Measurements from ENCODE around the gene ALKBH3. TPM values are rescaled to one million over a fixed set of nuclear protein-coding genes. Genes with fewer than 3 reads are reported as not detected.

The ALKBH3 gene
- total and polyA plus RNA-seq, 8 donors: 25.7 to 113 (median 34.4) TPM

GRCh38 chr11:43834286-43834685, 46.3 kb upstream of the ALKBH3 start:
- peak in 1 of 2 donors; percentile 15 for DNase-seq
- intact Hi-C loops (cut with DNase I; ENCODE audit: low total_unique reads): no loop called here
- WGBS, 5 donors: 35 to 75% (median 40%) methylated on average over 2 of the region's 2 CpGs
- Histone ChIP-seq H3K27ac (peak overlapping the region in 4 of 5 donors; percentile 2 to 70 (median 45)), H3K4me1 (peaks cover 17 to 45% (median 33%) of the 10 kb centered on the region in 4 donors), H3K9me3 (no peaks in the 10 kb centered on the region), H3K36me3 (peaks cover 0 to 17% (median 10%) of the 10 kb centered on the region in 4 donors), H3K4me3 (no peak overlapping the region), H3K27me3 (no peaks in the 10 kb centered on the region)
- TF ChIP-seq CTCF (IDR thresholded peaks at IDR 0.05) (no peak), EP300 (IDR thresholded peaks at IDR 0.05) (no peak)

- intact Hi-C loops (cut with DNase I; ENCODE audit: low total_unique reads): no loop called here
- Histone ChIP-seq H3K4me3 (no peak overlapping the region), H3K27me3 (no peaks in the 10 kb centered on the region), H3K27ac (peak overlapping the region in 3 of 5 donors; percentile 21 to 70 (median 41)), H3K4me1 (peaks cover 17 to 45% (median 33%) of the 10 kb centered on the region in 4 donors), H3K9me3 (no peaks in the 10 kb centered on the region), H3K36me3 (peaks cover 0 to 25% (median 15%) of the 10 kb centered on the region in 4 donors)
- TF ChIP-seq POLR2AphosphoS5 (IDR thresholded peaks at IDR 0.05) (peak in 2 of 3 donors; percentile 41 to 62), EP300 (IDR thresholded peaks at IDR 0.05) (no peak)
- 19 to 33% (median 24%) methylated on average over 7 of the region's 7 CpGs for WGBS, 5 donors
- DNase-seq: peak; percentile 45 to 90
These were observed 45.5 kb upstream of the ALKBH3 start for GRCh38 chr11:43835104-43835503.

- peaks cover 0 to 33% (median 18%) of the 10 kb centered on the region in 4 donors for H3K36me3 ChIP-seq
- 68 to 81% (median 78%) methylated on average over 4 of the region's 4 CpGs for WGBS, 5 donors
- no peak for TF ChIP-seq EP300 (IDR thresholded peaks at IDR 0.05)
- no peak for TF ChIP-seq CTCF (IDR thresholded peaks at IDR 0.05)
- no peak for TF ChIP-seq POLR2AphosphoS5 (IDR thresholded peaks at IDR 0.05)
- TF ChIP-seq POLR2A (IDR thresholded peaks at IDR 0.05): no peak
- no peaks in the 10 kb centered on the region for H3K27me3 ChIP-seq
- peaks cover 17 to 33% (median 28%) of the 10 kb centered on the region in 4 donors for H3K4me1 ChIP-seq
- H3K9me3 ChIP-seq: no peaks in the 10 kb centered on the region
- intact Hi-C loops (cut with DNase I; ENCODE audit: low total_unique reads): no loop called here
- H3K4me3 ChIP-seq: no peak overlapping the region
- peak in 1 of 2 donors; percentile 13 for DNase-seq
- no peak overlapping the region for H3K27ac ChIP-seq
These were observed 42.8 kb upstream of the ALKBH3 start for GRCh38 chr11:43837879-43838278.

GRCh38 chr11:43842021-43842420, 38.6 kb upstream of the ALKBH3 start:
- Histone ChIP-seq H3K4me1 (no peaks in the 10 kb centered on the region), H3K27ac (no peak overlapping the region), H3K27me3 (no peaks in the 10 kb centered on the region), H3K9me3 (no peaks in the 10 kb centered on the region), H3K36me3 (peaks cover 0 to 36% (median 22%) of the 10 kb centered on the region in 4 donors), H3K4me3 (no peak overlapping the region)
- 76 to 85% (median 83%) methylated on average over 1 of the region's 1 CpG for WGBS, 5 donors
- DNase-seq: no peak
- TF ChIP-seq CTCF (IDR thresholded peaks at IDR 0.05): no peak
- TF ChIP-seq POLR2A (IDR thresholded peaks at IDR 0.05): no peak
- TF ChIP-seq EP300 (IDR thresholded peaks at IDR 0.05): no peak
- no peak for TF ChIP-seq POLR2AphosphoS5 (IDR thresholded peaks at IDR 0.05)
- intact Hi-C loops (cut with DNase I; ENCODE audit: low total_unique reads): no loop called here

- DNase-seq: no peak
- Histone ChIP-seq H3K27ac (no peak overlapping the region), H3K4me3 (no peak overlapping the region), H3K36me3 (peaks cover 0 to 13% (median 4%) of the 10 kb centered on the region in 4 donors), H3K4me1 (no peaks in the 10 kb centered on the region), H3K27me3 (no peaks in the 10 kb centered on the region), H3K9me3 (no peaks in the 10 kb centered on the region)
- 91 to 98% (median 96%) methylated on average over 3 of the region's 3 CpGs for WGBS, 5 donors
- intact Hi-C loops (cut with DNase I; ENCODE audit: low total_unique reads): no loop called here
- TF ChIP-seq CTCF (IDR thresholded peaks at IDR 0.05): no peak
- TF ChIP-seq EP300 (IDR thresholded peaks at IDR 0.05): no peak
- no peak for TF ChIP-seq POLR2AphosphoS5 (IDR thresholded peaks at IDR 0.05)
- TF ChIP-seq POLR2A (IDR thresholded peaks at IDR 0.05): no peak
These were observed 34.8 kb upstream of the ALKBH3 start for GRCh38 chr11:43845816-43846215.

Measured in stomach (tissue), 9 donors.